Mucosa of descending colon (tissue), 3 donors: Measurements from ENCODE around the gene ABTB2. TPM values are rescaled to one million over a fixed set of nuclear protein-coding genes. Genes with fewer than 3 reads are reported as not detected.

Experiments used
- ATAC-seq: fragments of 200-7000 bp; cut with Tn5 transposase; one replicate; pipeline ENCODE4 v1.9.1; 2020; ENCODE audit warnings: mild to moderate bottlenecking, moderate library complexity
- DNase-seq, 3 donors: peaks; one replicate each; pipeline ENCODE4 v3.0.0-alpha.2; 2020
- H3K36me3 ChIP-seq: fragments of 200-600 bp; one replicate; pipeline ENCODE4 v1.8.0; 2021; ENCODE audit warnings: low read depth, mild to moderate bottlenecking
- H3K4me1 ChIP-seq: fragments of 200-600 bp; one replicate; pipeline ENCODE4 v1.8.0; 2021; ENCODE audit warnings: low read depth, mild to moderate bottlenecking
- H3K4me3 ChIP-seq: fragments of 200-600 bp; one replicate; pipeline ENCODE4 v1.8.0; 2021; ENCODE audit warnings: mild to moderate bottlenecking
- H3K9me3 ChIP-seq: fragments of 200-600 bp; one replicate; pipeline ENCODE4 v1.8.0; 2021; ENCODE audit warnings: mild to moderate bottlenecking
- intact Hi-C, 2 donors: fragments of 100-400 bp; cut with DNase I in 1 of 2; cut with micrococcal nuclease in 1 of 2; formaldehyde crosslinking; loops; one replicate each; pipeline versions ENCODE4 v1.11.0 to v1.11.1; 2022; cut with DNase I, micrococcal nuclease
- total RNA-seq, 3 donors: library from RNA; stranded (reverse); fragmentation: NEBNext Ultra II Directional in 2 of 3; extraction: Animal tissue kit (Norgen Biotek cat#: 25700) in 2 of 3; gene quantifications; one replicate each; pipeline versions ENCODE4 v1.2.1 to v1.2.4, GENCODE V29; 2021 to 2023
- TF ChIP-seq, protein P1 (sequence below): fragments of 200-600 bp; IDR thresholded peaks from one replicate; pipeline ENCODE4 v1.8.0; 2022; ENCODE audit warnings: antibody characterized with exemption, mild to moderate bottlenecking
- donor health status: DM: no; HTN: no; CAD: no; lungs with moderate emphysema.
- donor health status: DM: no; HTN: no; CAD: no.
- donor health status: DM: no; HTN: yes; CAD: no.

The ABTB2 gene
- total RNA-seq, 3 donors from 2014 or later: 12.8 to 16.8 (median 14.3) TPM

DNA sequence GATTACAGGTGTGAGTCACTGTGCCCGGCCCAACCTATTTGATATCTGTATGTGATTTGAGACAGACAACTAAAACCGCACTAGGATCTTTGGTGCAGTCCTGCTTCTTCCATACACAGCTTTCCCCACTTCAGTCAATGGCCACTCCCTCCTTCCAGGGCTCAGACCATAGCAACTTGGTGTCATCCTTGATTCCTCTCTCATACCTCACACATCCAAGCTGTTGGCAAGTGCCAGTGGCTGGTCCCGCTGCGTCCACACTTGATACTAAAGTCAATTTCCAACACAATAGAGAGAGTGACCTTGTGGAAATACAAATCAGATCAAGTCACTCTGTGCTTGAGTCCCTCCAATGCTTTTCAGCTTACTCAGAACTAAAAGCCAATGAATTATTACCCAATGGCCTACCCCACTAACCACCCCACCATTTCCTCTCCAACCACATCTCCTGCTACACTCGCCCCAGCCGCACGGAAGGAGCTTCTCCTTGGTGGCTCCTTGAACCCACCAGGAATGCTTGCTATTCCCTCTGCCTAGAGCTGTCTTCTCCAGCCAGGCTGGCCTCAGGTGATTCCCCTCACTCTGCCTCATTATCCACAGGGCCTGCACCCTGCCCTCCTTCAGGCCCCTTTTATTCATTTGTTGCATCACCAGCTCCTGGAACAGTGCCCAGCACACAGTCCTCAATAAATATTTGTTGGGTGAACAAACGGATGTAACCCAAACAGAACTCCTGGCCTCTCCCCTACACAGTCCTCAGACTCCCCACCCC lies 12.9 kb downstream of the ABTB2 start:
- Histone ChIP-seq H3K4me1 (peaks cover 15% of the 10 kb centered on the region), H3K9me3 (no peaks in the 10 kb centered on the region), H3K4me3 (no peak overlapping the region), H3K36me3 (no peaks in the 10 kb centered on the region)
- intact Hi-C loops: no loop called here
- TF ChIP-seq, protein P1, sequence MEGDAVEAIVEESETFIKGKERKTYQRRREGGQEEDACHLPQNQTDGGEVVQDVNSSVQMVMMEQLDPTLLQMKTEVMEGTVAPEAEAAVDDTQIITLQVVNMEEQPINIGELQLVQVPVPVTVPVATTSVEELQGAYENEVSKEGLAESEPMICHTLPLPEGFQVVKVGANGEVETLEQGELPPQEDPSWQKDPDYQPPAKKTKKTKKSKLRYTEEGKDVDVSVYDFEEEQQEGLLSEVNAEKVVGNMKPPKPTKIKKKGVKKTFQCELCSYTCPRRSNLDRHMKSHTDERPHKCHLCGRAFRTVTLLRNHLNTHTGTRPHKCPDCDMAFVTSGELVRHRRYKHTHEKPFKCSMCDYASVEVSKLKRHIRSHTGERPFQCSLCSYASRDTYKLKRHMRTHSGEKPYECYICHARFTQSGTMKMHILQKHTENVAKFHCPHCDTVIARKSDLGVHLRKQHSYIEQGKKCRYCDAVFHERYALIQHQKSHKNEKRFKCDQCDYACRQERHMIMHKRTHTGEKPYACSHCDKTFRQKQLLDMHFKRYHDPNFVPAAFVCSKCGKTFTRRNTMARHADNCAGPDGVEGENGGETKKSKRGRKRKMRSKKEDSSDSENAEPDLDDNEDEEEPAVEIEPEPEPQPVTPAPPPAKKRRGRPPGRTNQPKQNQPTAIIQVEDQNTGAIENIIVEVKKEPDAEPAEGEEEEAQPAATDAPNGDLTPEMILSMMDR: no peak
- DNase-seq (peak in 2 of 3 donors; percentile 22 to 33), ATAC-seq (peak; percentile 53)

DNA sequence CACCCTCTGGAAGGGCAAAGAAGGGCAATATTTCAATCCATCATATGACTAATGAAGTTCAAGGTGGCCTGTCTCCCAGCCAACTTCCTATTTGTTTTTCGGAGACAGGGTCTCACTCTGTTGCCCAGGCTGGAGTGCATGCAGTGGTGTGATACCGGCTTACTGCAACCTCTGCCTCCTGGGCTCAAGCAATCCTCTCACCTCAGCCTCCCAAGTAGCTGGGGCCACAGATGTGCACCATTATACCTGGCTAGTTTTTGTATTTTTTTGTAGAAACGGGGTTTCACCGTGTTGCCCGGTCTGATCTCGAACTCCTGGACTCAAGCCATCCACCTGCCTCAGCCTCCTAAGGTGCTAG lies 13.4 kb downstream of the ABTB2 start:
- H3K36me3 ChIP-seq: no peaks in the 10 kb centered on the region
- peaks cover 15% of the 10 kb centered on the region for H3K4me1 ChIP-seq
- no peaks in the 10 kb centered on the region for H3K9me3 ChIP-seq
- H3K4me3 ChIP-seq: no peak overlapping the region
- DNase-seq: no peak
- TF ChIP-seq, protein P1: no peak
- intact Hi-C loops: no loop called here
- no peak for ATAC-seq

DNA sequence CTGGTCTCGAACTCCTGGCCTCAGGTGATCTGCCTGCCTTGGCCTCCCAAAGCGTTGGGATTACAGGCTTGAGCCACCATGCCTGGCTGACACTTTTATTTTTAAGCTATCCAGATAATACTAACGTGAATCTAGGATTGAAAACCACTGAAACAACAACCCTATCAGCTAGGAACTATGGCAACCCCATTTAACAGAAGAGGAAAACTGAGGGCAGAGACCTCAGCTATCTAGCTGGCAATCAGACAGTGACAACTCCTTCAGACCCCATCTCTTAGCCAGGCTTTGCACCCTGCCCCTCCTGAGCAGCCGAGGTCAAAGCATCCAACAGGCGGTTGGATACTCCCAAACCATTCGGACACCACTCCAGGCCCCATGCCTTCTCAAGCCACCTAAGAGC lies 14.1 kb downstream of the ABTB2 start:
- DNase-seq: no peak
- ATAC-seq: no peak
- no peaks in the 10 kb centered on the region for H3K36me3 ChIP-seq
- H3K4me3 ChIP-seq: no peak overlapping the region
- peaks cover 15% of the 10 kb centered on the region for H3K4me1 ChIP-seq
- no peaks in the 10 kb centered on the region for H3K9me3 ChIP-seq
- intact Hi-C loops: no loop called here
- TF ChIP-seq, protein P1: no peak

DNA sequence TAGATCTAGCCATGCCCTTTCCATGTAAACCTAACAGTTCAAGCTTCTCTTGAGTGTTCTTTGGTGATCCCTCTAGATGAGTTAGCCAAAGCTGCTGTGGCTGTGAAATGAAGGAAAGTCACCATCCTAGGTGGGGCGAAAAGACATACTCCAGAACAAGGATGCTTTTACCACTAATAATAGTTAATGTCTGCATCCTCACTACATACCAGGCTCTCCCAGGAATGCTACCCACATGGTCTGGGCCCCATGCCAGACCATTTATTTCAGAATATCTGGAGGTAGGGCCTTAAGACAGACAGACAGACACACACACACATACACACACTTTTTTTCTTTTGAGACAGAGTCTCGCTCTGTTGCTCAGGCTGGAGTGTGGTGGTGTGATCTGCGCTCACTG lies 14.7 kb downstream of the ABTB2 start:
- no peak overlapping the region for H3K4me3 ChIP-seq
- DNase-seq: no peak
- no peak for ATAC-seq
- TF ChIP-seq, protein P1: no peak
- intact Hi-C loops: no loop called here
- no peaks in the 10 kb centered on the region for H3K9me3 ChIP-seq
- H3K4me1 ChIP-seq: peaks cover 15% of the 10 kb centered on the region
- H3K36me3 ChIP-seq: no peaks in the 10 kb centered on the region

DNA sequence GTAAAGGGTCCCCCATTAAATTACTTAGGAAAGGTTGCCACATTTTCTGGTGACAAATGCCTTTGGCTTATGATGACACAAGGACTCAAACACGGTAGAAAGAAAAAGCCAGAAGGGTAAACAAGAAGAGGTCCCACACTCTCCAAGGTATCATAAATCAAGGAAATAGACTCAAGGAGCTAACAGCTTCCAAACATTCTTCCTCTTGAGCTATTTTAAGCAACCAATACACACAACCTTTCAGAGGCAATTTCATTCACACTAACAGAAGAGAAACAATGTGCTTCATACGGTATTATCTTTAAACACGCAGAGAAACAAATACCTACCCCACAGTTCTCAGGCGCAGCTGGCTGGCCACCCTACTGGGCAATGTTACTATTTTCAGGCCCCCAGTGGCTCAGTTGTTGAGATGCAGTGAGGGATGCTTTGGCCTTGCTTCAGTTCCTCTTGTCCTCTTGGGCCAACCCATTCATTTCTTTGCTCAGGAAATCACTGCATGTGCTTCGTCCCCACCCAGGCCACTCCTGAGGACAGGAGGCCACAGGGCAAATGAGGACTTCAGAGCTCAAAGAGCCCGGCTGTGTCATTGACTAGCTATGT lies 15.8 kb downstream of the ABTB2 start:
- peak; percentile 88 for ATAC-seq
- TF ChIP-seq, protein P1: no peak
- intact Hi-C loops: no loop called here
- no peaks in the 10 kb centered on the region for H3K9me3 ChIP-seq
- peak in 2 of 3 donors; percentile 51 to 71 for DNase-seq
- peaks cover 15% of the 10 kb centered on the region for H3K4me1 ChIP-seq
- H3K4me3 ChIP-seq: no peak overlapping the region
- no peaks in the 10 kb centered on the region for H3K36me3 ChIP-seq
